Fibroblast of lung (primary cell): ENCODE data around the gene SLC39A7.

ENCODE experiments used
- EZH2 ChIP-seq: IDR thresholded peaks from 2 replicates; pipeline ENCODE4 v1.5.1; 2012; ENCODE audit warnings: low read length, control low read depth, mild to moderate bottlenecking; ENCODE audit errors: missing control alignments
- TF ChIP-seq, protein P1 (sequence below), 2 donors: IDR thresholded peaks in 1 of 2; conservative IDR thresholded peaks in 1 of 2; 1 replicate in 1 of 2; 2 replicates in 1 of 2; pipeline ENCODE4 v1.5.1; 2011 to 2012; ENCODE audit warnings: low read length in 2 of 2, control low read depth in 1 of 2, inconsistent platforms in 1 of 2, low read depth in 1 of 2, mild to moderate bottlenecking in 1 of 2

DNA sequence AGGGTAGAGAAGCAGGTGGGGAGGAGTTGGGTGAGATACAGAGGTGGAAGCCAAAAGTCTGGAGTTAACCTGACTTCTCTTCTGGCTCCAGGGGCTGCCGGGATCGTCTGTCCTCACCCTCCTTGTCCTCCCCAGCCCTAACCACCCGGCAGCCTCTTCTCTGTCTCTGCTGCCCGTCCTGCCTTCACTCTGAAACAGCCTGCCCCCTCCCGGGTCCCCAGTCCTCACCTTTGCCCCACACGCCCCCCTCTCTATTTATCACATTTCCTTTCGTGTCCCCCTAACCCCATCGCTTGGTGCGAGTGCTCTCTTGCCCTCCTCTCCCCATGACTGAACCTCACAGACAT, 13.3 kb downstream of the SLC39A7 start:
- no peak for TF ChIP-seq EZH2
- TF ChIP-seq, protein P1, sequence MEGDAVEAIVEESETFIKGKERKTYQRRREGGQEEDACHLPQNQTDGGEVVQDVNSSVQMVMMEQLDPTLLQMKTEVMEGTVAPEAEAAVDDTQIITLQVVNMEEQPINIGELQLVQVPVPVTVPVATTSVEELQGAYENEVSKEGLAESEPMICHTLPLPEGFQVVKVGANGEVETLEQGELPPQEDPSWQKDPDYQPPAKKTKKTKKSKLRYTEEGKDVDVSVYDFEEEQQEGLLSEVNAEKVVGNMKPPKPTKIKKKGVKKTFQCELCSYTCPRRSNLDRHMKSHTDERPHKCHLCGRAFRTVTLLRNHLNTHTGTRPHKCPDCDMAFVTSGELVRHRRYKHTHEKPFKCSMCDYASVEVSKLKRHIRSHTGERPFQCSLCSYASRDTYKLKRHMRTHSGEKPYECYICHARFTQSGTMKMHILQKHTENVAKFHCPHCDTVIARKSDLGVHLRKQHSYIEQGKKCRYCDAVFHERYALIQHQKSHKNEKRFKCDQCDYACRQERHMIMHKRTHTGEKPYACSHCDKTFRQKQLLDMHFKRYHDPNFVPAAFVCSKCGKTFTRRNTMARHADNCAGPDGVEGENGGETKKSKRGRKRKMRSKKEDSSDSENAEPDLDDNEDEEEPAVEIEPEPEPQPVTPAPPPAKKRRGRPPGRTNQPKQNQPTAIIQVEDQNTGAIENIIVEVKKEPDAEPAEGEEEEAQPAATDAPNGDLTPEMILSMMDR (conservative IDR thresholded peaks at IDR 0.05 in 1 of 2, IDR thresholded peaks at IDR 0.05 in 1 of 2; ENCODE audit: low read depth in 1 of 2, low read length in 2 of 2) = no peak
